Fibroblast of mammary gland (primary cell): ENCODE measurements around the gene SCUBE1.

ENCODE experiments used
- DNase-seq: peaks from one replicate; pipeline ENCODE4 v3.0.0-alpha.2; 2010; ENCODE audit warnings: low read depth
- H3K4me3 ChIP-seq: 2 replicates; pipeline ENCODE4 v1.5.1; 2011; ENCODE audit warnings: low read depth, mild to moderate bottlenecking, low read length, moderate library complexity; ENCODE audit not compliant: control insufficient read depth
- TF ChIP-seq, protein P1 (sequence below): conservative IDR thresholded peaks from 2 replicates; pipeline ENCODE4 v1.5.1; 2011; ENCODE audit warnings: low read depth, low read length, inconsistent platforms; ENCODE audit not compliant: control insufficient read depth, insufficient read depth

Gene SCUBE1

DNA sequence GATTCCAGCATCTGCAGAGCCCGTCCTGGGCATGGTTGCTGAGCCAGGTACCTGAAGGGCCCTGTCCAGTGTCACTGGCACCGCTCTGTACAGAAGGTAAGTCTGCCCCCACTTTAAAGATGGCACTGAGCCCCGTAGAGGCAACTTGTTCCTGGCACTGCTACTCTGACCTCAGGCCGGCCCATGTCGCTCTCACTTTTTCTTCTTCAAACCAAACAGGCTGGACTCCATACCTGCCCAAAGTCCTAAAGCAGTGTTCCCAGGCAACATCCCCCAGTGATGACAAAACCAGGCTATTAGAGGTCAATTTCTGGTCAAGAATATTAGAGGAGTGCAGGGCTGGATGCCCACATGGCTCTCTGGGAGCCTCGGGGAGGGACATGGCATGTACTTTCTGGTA lies 109.6 kb downstream of the SCUBE1 start:
- TF ChIP-seq, protein P1, sequence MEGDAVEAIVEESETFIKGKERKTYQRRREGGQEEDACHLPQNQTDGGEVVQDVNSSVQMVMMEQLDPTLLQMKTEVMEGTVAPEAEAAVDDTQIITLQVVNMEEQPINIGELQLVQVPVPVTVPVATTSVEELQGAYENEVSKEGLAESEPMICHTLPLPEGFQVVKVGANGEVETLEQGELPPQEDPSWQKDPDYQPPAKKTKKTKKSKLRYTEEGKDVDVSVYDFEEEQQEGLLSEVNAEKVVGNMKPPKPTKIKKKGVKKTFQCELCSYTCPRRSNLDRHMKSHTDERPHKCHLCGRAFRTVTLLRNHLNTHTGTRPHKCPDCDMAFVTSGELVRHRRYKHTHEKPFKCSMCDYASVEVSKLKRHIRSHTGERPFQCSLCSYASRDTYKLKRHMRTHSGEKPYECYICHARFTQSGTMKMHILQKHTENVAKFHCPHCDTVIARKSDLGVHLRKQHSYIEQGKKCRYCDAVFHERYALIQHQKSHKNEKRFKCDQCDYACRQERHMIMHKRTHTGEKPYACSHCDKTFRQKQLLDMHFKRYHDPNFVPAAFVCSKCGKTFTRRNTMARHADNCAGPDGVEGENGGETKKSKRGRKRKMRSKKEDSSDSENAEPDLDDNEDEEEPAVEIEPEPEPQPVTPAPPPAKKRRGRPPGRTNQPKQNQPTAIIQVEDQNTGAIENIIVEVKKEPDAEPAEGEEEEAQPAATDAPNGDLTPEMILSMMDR = no peak
- no peak overlapping the region for H3K4me3 ChIP-seq
- DNase-seq = no peak

DNA sequence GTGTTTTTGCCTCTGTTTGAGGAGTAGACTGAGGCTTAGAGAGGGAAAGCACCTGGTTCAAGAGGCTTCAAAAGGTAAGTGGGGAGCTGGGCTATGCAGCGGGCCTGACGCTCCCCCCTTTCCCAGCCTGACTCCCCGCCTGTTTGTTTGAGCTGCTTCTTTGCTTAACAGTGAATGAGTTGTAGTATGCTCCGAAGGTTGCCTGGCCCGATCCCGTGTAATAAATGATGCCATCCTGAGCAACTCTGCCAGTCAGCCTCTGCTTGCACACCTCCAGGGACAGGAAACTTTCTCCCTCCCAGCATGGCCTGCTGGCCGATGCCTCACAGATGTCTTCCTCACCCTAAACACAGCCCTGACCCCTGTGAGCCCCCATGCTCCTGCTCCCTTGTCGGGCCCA lies 110.7 kb downstream of the SCUBE1 start:
- TF ChIP-seq, protein P1 = no peak
- no peak overlapping the region for H3K4me3 ChIP-seq
- no peak for DNase-seq

- DNase-seq = no peak
- no peak overlapping the region for H3K4me3 ChIP-seq
- TF ChIP-seq, protein P1 = no peak
Measured at GRCh38 chr22:43231724-43232034, 111.5 kb downstream of the SCUBE1 start.

- TF ChIP-seq, protein P1 = peak; percentile 81
- no peak overlapping the region for H3K4me3 ChIP-seq
- peak; percentile 32 for DNase-seq
Measured at GRCh38 chr22:43230971-43231723, 112.0 kb downstream of the SCUBE1 start.

DNA sequence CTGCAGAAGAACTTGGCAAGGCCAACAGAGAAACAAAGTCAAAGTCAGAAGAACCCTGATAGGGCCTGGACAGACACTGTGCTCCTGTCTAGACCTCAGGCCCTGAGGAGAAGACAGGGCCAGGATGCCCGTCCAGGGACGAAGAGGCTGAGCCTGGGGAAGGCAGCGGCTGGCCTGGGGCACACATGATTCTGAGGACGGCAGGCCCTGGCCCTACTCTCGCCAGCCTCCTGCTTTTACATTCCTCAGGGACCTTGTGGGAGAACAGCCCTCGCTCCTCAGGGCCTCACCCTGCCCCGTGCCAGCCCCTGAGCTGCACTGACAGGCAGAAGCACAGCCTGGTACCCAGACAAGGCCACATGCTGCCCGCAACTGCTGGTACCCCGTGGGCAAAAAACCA lies 112.6 kb downstream of the SCUBE1 start:
- H3K4me3 ChIP-seq = no peak overlapping the region
- TF ChIP-seq, protein P1 = no peak

DNA sequence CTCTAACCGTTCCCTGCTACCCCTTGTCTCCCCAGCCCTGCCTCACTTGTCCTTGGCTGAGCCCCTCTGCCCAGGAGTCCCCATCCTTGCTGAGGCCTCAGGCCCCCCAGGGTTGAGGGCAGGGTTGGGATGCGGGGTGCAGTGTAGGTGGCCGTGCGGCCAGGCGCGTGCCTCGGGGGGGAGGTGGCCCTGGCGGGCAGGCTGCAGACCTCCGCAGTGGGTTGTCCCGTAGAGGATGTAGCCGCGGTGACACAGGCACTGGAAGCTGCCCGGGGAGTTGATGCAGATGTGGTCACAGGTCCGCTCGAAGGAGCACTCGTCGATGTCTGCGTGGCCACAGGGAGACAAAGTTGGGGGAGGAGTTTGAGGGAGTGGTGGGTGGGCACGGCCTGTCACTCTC lies 114.3 kb downstream of the SCUBE1 start:
- DNase-seq = no peak
- H3K4me3 ChIP-seq = no peak overlapping the region
- TF ChIP-seq, protein P1 = no peak

More for the DNA sequence above, 112.6 kb downstream of the SCUBE1 start:
- DNase-seq = no peak
